Lower leg skin (tissue), 4 donors: Measurements from ENCODE around the gene COL8A1. TPM values are rescaled to one million over a fixed set of nuclear protein-coding genes. Genes with fewer than 3 reads are reported as not detected.

Source experiments
- DNase-seq, 2 donors: peaks; one replicate each; pipeline ENCODE4 v3.0.0-alpha.2; 2019; ENCODE audit warnings: low spot score in 2 of 2
- H3K4me3 ChIP-seq: fragments of 200-600 bp; sonication (generic); 2 replicates; pipeline ENCODE4 v1.5.1; 2017; ENCODE audit warnings: mild to moderate bottlenecking, low read depth; ENCODE audit not compliant: poor library complexity, severe bottlenecking
- POLR2A ChIP-seq, 2 donors: fragments of 450-650 bp; IDR thresholded peaks; one replicate each; pipeline ENCODE4 v1.6.1; 2016 to 2017; ENCODE audit warnings: antibody characterized with exemption in 2 of 2, mild to moderate bottlenecking in 1 of 2, moderate library complexity in 1 of 2
- WGBS, 2 donors: methylation state at CpG; one replicate each; pipeline ENCODE4 v1.1.5; 2018; 5-methylcytosine and 5-hydroxymethylcytosine counted together
- intact Hi-C: fragments of 100-400 bp; cut with DNase I; formaldehyde crosslinking; loops from one replicate; pipeline ENCODE4 v1.15.0; 2023; ENCODE audit warnings: low total_unique reads
- total RNA-seq, 4 donors: library from RNA; depleted of rRNA; stranded (reverse); fragments of >200 nt; gene quantifications; one replicate each; pipeline ENCODE4 v1.1.0, GENCODE V29; 2016
- TF ChIP-seq, protein P1 (sequence below), 3 donors: fragments of 450-650 bp; IDR thresholded peaks; one replicate each; pipeline ENCODE4 v1.5.1; 2016; ENCODE audit warnings: antibody characterized with exemption in 3 of 3, mild to moderate bottlenecking in 3 of 3, moderate library complexity in 2 of 3

Gene COL8A1
- total RNA-seq, 4 donors from 2014 or later, result 5.0 to 11.5 (median 7.2) TPM

DNA sequence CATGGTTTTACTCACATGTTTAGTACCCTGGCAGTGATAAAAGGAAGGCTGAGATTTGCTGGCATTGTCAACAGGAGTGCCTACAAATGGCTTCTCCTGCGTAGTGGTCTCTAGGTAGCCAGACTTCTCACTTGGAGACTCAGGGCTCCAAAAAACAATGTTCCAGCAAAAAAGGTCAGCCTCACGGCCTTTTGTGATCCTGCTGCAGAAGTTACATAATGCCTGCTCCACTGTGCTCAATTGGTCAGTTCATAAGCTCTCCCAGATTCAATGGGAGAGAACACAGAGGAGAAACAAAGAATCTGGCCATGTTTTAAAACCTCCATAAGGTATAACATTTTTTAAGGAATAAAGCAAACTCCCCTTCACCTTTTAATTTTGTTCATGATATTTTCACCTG, 103.2 kb downstream of the COL8A1 start:
- no peak for TF ChIP-seq POLR2A (IDR thresholded peaks at IDR 0.05)
- no peak for DNase-seq
- 71 to 80% methylated on average over 2 of the region's 2 CpGs for WGBS, 2 donors
- no peak overlapping the region for H3K4me3 ChIP-seq
- intact Hi-C loops, result no loop called here

DNA sequence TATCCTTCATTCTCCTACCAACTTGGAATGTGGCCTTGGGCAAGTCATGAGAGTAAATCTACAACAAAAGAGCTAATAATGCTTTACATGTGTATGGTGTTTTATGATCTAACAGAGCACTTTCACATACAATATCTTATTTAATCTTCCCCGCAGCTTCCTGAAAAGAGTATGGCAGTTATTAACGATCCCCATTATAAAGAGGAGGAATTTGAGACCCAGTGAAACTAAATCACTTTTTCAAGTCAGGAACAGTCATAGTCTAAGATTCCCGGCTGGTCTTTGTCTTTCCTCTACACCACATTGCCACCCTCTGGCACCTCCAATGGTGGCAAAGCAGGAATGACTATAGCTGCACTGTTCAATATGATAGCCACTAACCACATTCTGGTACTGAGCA, 109.5 kb downstream of the COL8A1 start:
- H3K4me3 ChIP-seq, result no peak overlapping the region
- DNase-seq, result no peak
- intact Hi-C loops, result no loop called here
- 28 to 29% methylated on average over 3 of the region's 3 CpGs for WGBS, 2 donors
- TF ChIP-seq POLR2A (IDR thresholded peaks at IDR 0.05), result no peak
- TF ChIP-seq, protein P1, sequence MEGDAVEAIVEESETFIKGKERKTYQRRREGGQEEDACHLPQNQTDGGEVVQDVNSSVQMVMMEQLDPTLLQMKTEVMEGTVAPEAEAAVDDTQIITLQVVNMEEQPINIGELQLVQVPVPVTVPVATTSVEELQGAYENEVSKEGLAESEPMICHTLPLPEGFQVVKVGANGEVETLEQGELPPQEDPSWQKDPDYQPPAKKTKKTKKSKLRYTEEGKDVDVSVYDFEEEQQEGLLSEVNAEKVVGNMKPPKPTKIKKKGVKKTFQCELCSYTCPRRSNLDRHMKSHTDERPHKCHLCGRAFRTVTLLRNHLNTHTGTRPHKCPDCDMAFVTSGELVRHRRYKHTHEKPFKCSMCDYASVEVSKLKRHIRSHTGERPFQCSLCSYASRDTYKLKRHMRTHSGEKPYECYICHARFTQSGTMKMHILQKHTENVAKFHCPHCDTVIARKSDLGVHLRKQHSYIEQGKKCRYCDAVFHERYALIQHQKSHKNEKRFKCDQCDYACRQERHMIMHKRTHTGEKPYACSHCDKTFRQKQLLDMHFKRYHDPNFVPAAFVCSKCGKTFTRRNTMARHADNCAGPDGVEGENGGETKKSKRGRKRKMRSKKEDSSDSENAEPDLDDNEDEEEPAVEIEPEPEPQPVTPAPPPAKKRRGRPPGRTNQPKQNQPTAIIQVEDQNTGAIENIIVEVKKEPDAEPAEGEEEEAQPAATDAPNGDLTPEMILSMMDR (IDR thresholded peaks at IDR 0.05), result no peak

DNA sequence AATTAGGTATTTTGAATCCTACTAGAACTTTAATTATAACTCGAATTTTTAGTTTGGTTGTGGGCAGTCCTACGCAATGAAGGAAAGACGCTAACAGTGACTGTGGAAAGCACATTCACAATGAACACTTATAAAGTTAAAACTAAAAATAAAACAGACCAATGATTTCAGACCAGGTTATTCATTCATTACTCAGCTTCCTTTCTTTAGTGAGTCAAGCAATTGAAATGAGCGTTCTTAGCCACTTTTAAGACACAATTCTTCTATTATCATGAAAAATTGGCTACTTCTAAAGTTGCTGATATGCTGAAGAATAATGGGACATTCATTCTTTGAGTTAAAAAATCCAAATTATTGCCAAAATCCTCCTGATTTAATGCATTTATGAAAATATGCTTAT, 113.3 kb downstream of the COL8A1 start:
- no peak for TF ChIP-seq POLR2A (IDR thresholded peaks at IDR 0.05)
- TF ChIP-seq, protein P1 (IDR thresholded peaks at IDR 0.05), result no peak
- no peak overlapping the region for H3K4me3 ChIP-seq
- intact Hi-C loops, result no loop called here
- no peak for DNase-seq
- 83 to 87% methylated on average over 4 of the region's 4 CpGs for WGBS, 2 donors

DNA sequence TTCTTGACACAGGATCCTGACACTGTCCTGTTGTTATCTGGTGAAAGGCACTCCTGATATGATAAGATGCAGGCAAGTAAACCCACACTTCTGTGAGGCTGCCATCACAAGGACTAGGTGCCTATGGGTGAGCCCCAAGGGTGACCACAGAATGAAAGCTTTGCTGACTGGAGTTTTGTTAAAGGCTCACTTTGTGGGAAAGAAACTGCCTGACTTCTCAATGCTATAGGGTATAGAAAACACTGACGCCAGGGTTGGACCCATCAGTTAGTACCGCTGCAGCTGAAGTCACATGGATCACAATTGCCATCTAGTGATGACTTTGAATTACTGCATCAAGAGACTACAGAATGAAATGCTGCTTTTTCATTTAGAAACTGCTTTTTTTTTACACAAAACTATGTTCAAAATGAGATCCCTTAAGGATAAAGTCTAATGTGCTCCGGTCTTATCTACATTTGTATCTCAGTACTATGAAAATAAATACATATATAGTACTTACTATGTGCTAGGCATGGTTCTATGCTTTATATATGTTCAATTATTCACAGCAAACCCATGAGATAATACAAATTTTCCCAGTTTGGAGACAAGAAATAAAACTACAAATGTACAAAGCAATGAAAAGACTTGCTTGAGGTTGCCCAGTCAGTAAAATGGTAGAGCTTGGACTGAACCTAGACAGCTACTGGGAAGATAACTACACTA, 115.0 kb downstream of the COL8A1 start:
- WGBS, 2 donors, result 2 to 3% methylated on average over 3 of the region's 3 CpGs
- intact Hi-C loops, result no loop called here
- H3K4me3 ChIP-seq, result no peak overlapping the region
- TF ChIP-seq POLR2A (IDR thresholded peaks at IDR 0.05), result no peak
- TF ChIP-seq, protein P1 (IDR thresholded peaks at IDR 0.05), result no peak
- no peak for DNase-seq

DNA sequence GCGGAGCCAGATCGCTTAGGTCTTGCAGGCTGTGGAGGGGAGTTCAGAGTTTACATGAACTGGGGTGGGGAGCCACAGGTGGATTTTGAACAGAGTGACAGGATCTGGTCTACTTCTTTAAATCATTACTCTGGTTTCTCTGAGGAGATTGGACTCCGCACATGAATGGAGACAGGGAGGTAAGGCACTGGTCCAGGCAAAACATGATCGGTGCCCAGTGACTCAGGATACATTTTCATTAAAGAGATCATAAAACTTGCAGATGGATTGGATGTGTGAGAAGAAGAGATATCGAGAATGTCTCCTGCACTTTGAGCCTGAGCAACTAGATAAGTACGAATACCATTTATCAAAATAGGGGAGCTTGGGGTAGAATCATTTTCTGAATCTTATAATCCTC, 117.4 kb downstream of the COL8A1 start:
- no peak overlapping the region for H3K4me3 ChIP-seq
- intact Hi-C loops, result no loop called here
- DNase-seq, result no peak
- 77 to 82% methylated on average over 6 of the region's 6 CpGs for WGBS, 2 donors
- TF ChIP-seq, protein P1 (IDR thresholded peaks at IDR 0.05), result no peak
- TF ChIP-seq POLR2A (IDR thresholded peaks at IDR 0.05), result no peak

DNA sequence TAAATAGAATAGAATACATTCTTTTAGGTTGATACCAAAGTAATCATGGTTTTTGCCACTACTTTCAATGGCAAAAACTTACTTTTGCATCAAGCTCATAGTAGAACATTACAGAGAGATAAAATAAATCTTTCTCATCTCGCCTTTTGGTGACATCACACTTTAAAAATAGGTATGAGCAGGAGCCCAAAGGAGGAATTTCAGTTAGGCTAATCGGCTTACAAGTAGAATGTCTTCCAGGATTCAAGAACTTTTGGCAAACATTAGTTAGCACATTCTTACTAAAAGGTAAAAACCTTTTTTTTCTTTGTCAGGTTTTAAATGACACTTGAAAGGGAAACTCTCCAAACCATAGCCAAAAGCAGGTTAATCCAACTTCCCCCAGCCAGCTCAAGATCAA, 119.6 kb downstream of the COL8A1 start:
- TF ChIP-seq POLR2A (IDR thresholded peaks at IDR 0.05), result no peak
- TF ChIP-seq, protein P1 (IDR thresholded peaks at IDR 0.05), result no peak
- no peak overlapping the region for H3K4me3 ChIP-seq
- DNase-seq, result no peak
- intact Hi-C loops, result no loop called here
- 46 to 47% methylated on average over 2 of the region's 2 CpGs for WGBS, 2 donors
